ACC112 (cell line): ENCODE results near the gene PRKCE.

Experiments
- H2AFZ ChIP-seq: fragments of 200-600 bp; sonication (generic); one replicate; pipeline ENCODE4 v1.6.0; 2017; ENCODE audit warnings: antibody characterized with exemption, low read length; ENCODE audit not compliant: unreplicated experiment
- H3K27ac ChIP-seq: fragments of 200-600 bp; sonication (generic); 2 replicates; pipeline ENCODE4 v1.5.1; 2014; ENCODE audit warnings: low read depth, mild to moderate bottlenecking, antibody characterized with exemption, low read length, moderate library complexity
- H3K27me3 ChIP-seq: fragments of 200-600 bp; sonication (generic); 2 replicates; pipeline ENCODE4 v1.6.1; 2014; ENCODE audit warnings: mild to moderate bottlenecking, antibody characterized with exemption, low read length, moderate library complexity, mixed read lengths; ENCODE audit not compliant: insufficient read depth
- H3K36me3 ChIP-seq: fragments of 200-600 bp; sonication (generic); 2 replicates; pipeline ENCODE4 v1.6.1; 2016; ENCODE audit warnings: mild to moderate bottlenecking, antibody characterized with exemption, low read length, moderate library complexity, mixed read lengths; ENCODE audit not compliant: insufficient read depth
- H3K4me1 ChIP-seq: fragments of 200-600 bp; sonication (generic); one replicate; pipeline ENCODE4 v1.6.1; 2016; ENCODE audit warnings: low read length, mixed read lengths; ENCODE audit not compliant: insufficient read depth, unreplicated experiment, control insufficient read depth
- H3K4me3 ChIP-seq: fragments of 200-600 bp; sonication (generic); 2 replicates; pipeline ENCODE4 v1.5.1; 2014; ENCODE audit warnings: mild to moderate bottlenecking, low read depth, low read length
- H3K79me2 ChIP-seq: fragments of 200-600 bp; sonication (generic); one replicate; pipeline ENCODE4 v1.6.0; 2016; ENCODE audit warnings: low read length; ENCODE audit not compliant: control insufficient read depth, unreplicated experiment, insufficient read depth

Gene PRKCE

DNA sequence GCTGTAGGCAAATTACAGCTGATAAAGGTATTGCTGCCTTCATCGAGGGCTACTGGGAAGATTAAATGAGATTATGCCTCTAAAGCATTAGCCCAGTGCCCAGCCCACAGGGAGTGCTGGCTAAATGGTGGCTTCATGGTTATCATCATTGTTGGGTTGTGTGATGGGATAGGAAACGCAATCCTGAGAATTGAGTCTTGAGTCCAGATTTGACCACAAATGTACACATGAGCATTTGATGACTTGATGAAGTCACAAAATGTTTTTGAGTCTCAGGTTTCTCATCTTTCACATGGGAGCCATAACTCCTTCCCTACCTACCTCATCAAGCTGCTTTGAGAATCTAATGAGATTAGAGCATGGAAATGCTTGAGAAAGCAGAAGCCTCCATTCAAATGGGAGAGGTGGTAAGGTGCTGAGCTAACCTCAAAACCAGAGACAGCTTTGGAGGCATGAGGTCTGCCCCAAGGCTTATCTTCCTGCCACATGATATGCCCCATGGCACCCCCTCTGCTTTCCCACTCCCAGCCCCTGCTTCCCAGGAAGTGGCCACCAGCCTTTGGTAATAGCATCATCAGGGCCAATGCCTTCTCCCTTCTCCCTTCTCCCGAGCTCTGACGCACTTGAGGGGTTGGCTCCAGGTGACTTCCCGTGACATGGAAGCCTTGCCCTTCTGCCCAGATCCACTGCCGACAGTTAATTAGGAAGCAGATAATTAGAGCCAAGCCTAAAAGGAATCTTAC lies 496.3 kb downstream of the PRKCE start:
- Histone ChIP-seq H3K27me3 (no peaks in the 10 kb centered on the region), H3K79me2 (no peaks in the 10 kb centered on the region), H2AFZ (no peak overlapping the region), H3K36me3 (0 out of 2 replicates have a peak, but pooled peaks cover 6% of the 10 kb centered on the region), H3K27ac (no peak overlapping the region), H3K4me3 (no peak overlapping the region), H3K4me1 (peaks cover 26% of the 10 kb centered on the region)

- H3K36me3 ChIP-seq: 0 out of 2 replicates have a peak, but pooled peaks cover 6% of the 10 kb centered on the region
- H3K79me2 ChIP-seq: no peaks in the 10 kb centered on the region
- no peak overlapping the region for H3K27ac ChIP-seq
- H3K4me1 ChIP-seq: peaks cover 20% of the 10 kb centered on the region
- no peak overlapping the region for H2AFZ ChIP-seq
- H3K4me3 ChIP-seq: no peak overlapping the region
- H3K27me3 ChIP-seq: no peaks in the 10 kb centered on the region
Observed at GRCh38 chr2:46148369-46148736, 496.9 kb downstream of the PRKCE start.

DNA sequence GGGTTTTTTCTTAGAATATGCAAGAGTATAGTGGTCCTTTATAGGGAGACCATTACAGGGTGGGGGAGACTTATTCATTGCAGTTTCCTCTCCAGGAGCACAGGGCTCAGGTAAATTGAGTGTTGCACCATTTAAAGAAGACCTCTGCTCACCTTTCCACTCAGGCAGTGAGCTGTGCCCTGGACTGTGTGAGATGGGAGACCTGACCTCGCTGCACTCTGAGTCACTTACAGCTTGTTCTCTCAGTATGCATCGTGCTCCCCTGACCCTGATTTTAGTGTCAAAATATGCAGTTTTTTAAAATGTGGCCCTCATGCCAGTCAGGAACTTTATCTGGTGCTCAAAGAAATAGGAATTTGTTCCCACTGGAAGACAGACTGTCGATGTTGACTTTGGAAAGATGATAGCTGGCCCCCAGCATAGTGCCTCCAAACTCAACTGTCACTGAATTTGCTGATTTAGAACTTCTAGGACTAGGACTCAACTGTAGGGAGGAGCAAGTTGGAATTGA lies 499.0 kb downstream of the PRKCE start:
- peak overlapping the region; percentile 13; the same call in 1 of the 2 replicates for H3K27ac ChIP-seq
- no peaks in the 10 kb centered on the region for H3K79me2 ChIP-seq
- 0 out of 2 replicates have a peak, but pooled peaks cover 6% of the 10 kb centered on the region for H3K36me3 ChIP-seq
- H2AFZ ChIP-seq: peak overlapping the region; percentile 6
- H3K27me3 ChIP-seq: no peaks in the 10 kb centered on the region
- no peak overlapping the region for H3K4me3 ChIP-seq
- peaks cover 20% of the 10 kb centered on the region for H3K4me1 ChIP-seq

- Histone ChIP-seq H3K4me1 (peaks cover 20% of the 10 kb centered on the region), H3K36me3 (no peaks in the 10 kb centered on the region), H3K4me3 (no peak overlapping the region), H3K27ac (peak overlapping the region; percentile 17; the same call in 1 of the 2 replicates), H3K79me2 (no peaks in the 10 kb centered on the region), H3K27me3 (no peaks in the 10 kb centered on the region), H2AFZ (peak overlapping the region; percentile 27)
Observed at GRCh38 chr2:46151577-46151976, 500.1 kb downstream of the PRKCE start.

DNA sequence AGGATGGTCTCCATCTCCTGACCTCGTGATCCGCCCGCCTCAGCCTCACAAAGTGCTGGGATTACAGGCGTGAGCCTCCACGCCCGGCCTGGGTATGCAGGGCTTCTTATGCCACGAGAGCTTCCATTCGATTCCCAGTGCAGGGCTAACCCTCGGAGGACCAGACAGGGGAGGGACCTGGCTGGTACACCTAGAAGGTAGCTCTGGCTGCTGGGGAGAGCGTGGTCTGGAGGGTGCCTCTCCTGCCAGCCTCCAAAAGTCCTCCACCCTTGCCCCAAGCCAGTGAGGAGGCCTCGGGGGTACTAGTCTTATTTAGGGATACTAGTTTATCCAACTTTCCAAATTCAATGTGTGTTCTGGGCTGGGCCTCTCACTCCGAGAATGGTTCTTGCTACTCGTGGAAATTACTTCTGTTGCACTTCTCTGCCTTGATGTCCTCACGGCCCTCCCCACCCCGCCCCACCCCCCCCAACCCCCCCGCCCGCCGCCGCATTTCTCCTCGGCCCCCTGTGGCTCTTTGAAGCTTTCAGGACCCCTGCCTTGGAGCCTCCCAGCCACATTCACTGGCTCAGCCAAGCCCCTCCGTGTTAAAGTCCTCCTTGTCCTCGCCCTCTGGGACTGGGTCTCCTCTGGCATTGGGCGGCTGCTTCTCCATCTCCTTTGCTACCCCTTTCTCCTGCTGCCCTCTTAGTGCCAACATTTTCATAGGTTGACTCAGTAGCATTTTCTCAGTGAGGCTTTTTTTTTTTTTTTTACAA lies 502.7 kb downstream of the PRKCE start:
- Histone ChIP-seq H3K4me3 (no peak overlapping the region), H3K27ac (no peak overlapping the region), H2AFZ (no peak overlapping the region), H3K79me2 (no peaks in the 10 kb centered on the region), H3K27me3 (no peaks in the 10 kb centered on the region), H3K4me1 (peaks cover 20% of the 10 kb centered on the region), H3K36me3 (no peaks in the 10 kb centered on the region)

DNA sequence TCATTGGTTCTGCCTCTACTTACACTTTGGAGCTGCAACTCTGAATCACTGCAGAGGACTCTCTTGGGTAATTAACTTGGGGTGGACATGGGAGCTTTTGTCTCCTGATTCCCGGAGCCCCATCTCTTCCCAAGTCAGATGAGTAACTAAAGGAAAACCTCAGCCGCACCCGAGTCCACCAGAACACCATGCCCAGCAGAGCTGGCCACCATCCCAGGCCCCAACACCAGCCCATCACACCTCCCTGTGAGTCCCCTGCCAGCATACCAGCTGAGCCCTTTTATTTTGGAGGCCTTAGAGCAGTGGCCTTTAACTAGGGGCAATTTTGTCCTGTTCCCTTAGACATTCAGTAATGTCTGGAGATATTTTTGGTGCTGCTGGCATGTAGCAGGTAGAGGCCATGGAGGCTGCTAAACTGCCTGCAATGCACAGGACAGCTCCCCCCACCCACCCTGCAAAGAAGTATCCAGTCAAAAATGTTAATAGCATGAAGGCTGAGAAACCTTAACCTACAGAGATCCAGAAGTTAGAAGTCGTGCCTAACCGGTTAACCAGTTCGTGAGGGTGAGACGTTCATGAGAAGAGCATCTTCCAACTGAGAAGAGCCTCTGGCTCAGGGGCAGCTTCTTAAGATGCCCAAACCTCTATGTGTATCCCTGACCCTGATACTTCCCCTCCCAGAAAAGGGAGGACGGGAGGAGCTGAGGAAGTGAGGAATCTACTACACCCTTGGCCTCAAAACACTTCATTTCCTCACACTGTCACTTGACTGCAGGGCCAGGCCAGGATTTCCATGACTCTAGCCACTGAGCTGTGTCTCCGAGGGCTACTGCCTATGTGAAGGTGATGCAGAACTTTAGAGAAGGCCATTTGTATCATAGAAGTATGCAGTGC lies 505.8 kb downstream of the PRKCE start:
- Histone ChIP-seq H2AFZ (no peak overlapping the region), H3K36me3 (no peaks in the 10 kb centered on the region), H3K27me3 (no peaks in the 10 kb centered on the region), H3K4me3 (no peak overlapping the region), H3K4me1 (peaks cover 4% of the 10 kb centered on the region), H3K27ac (no peak overlapping the region), H3K79me2 (no peaks in the 10 kb centered on the region)

- peaks cover 6% of the 10 kb centered on the region for H3K4me1 ChIP-seq
- no peak overlapping the region for H3K27ac ChIP-seq
- no peaks in the 10 kb centered on the region for H3K79me2 ChIP-seq
- no peak overlapping the region for H2AFZ ChIP-seq
- H3K4me3 ChIP-seq: no peak overlapping the region
- no peaks in the 10 kb centered on the region for H3K36me3 ChIP-seq
- no peaks in the 10 kb centered on the region for H3K27me3 ChIP-seq
Observed at GRCh38 chr2:46157966-46158310, 506.5 kb downstream of the PRKCE start.

DNA sequence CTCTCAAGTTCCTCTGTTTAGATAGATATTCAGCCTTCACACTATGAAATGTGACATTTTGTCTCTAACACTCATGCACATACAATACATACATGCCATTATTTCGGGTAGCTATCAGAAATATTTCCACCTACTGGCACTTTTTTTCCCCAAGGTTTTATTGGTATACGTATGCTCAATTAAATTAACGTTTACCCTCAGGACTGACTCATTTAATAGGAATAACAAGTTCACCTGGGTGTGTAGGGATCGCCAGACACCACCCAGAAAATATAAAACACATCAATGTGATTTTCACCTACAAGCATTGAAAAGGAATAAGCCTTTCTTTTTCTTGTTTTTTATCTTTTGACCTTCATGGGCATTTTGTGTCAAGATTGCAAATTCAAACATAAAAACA lies 507.2 kb downstream of the PRKCE start:
- no peaks in the 10 kb centered on the region for H3K79me2 ChIP-seq
- no peak overlapping the region for H2AFZ ChIP-seq
- no peak overlapping the region for H3K27ac ChIP-seq
- no peaks in the 10 kb centered on the region for H3K36me3 ChIP-seq
- H3K27me3 ChIP-seq: no peaks in the 10 kb centered on the region
- no peak overlapping the region for H3K4me3 ChIP-seq
- H3K4me1 ChIP-seq: peaks cover 8% of the 10 kb centered on the region

- Histone ChIP-seq H3K4me1 (peaks cover 23% of the 10 kb centered on the region), H3K36me3 (no peaks in the 10 kb centered on the region), H2AFZ (no peak overlapping the region), H3K27me3 (no peaks in the 10 kb centered on the region), H3K79me2 (no peaks in the 10 kb centered on the region), H3K4me3 (no peak overlapping the region), H3K27ac (no peak overlapping the region)
Observed at GRCh38 chr2:46160326-46160725, 508.9 kb downstream of the PRKCE start.

DNA sequence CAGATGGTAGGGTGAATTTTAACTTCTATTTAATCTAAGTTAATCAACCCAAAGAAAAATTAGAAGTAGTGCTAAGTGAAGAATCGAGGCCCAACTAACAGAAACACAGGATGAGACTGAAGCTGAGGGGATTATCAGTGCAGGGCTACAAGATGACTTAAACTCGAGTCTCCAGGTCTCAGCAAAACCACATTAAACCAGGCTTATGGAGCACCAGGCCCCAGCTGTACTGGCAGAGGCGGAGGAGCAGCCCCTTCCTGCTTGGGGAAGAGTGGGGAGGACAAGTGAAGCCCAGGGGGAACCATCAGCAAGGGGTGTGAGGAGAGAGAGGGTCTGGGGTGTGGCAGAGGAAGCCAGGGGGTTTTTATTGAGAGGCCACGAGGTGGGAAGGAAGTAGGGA lies 509.8 kb downstream of the PRKCE start:
- Histone ChIP-seq H3K79me2 (no peaks in the 10 kb centered on the region), H3K4me1 (peaks cover 28% of the 10 kb centered on the region), H2AFZ (no peak overlapping the region), H3K4me3 (no peak overlapping the region), H3K36me3 (no peaks in the 10 kb centered on the region), H3K27ac (no peak overlapping the region), H3K27me3 (no peaks in the 10 kb centered on the region)
